ENCODE results near the gene PDCD7.
"Not testable (repeated sequence)": the region's sequence is repeated elsewhere in the genome, so short reads cannot be mapped to it uniquely, and the experiment has no call there.

Gene PDCD7

GRCh38 chr15:65074946-65075345, 58.7 kb downstream of the PDCD7 start:
- not testable (repeated sequence) for DNase-seq (ENCODE audit: low read depth, low spot score)

- DNase-seq (ENCODE audit: low read depth, low spot score): no peak
These were observed 61.0 kb downstream of the PDCD7 start for GRCh38 chr15:65072617-65073016.

- no peak for DNase-seq (ENCODE audit: low read depth, low spot score)
These were observed 61.6 kb downstream of the PDCD7 start for GRCh38 chr15:65072027-65072426.

- DNase-seq (ENCODE audit: low read depth, low spot score): no peak
These were observed 62.2 kb downstream of the PDCD7 start for GRCh38 chr15:65071381-65071811.

- no peak for DNase-seq (ENCODE audit: low read depth, low spot score)
These were observed 63.6 kb downstream of the PDCD7 start for GRCh38 chr15:65069779-65070546.

- no peak for DNase-seq (ENCODE audit: low read depth, low spot score)
These were observed 64.4 kb downstream of the PDCD7 start for GRCh38 chr15:65069179-65069578.

GRCh38 chr15:65068403-65068788, 65.2 kb downstream of the PDCD7 start:
- no peak for DNase-seq (ENCODE audit: low read depth, low spot score)

GRCh38 chr15:65067645-65068402, 65.8 kb downstream of the PDCD7 start, which contains the start of gene RASL12:
TSS of gene RASL12 (minus strand) at chr15:65067991. CDS start at chr15:65067835, 156 bp downstream.
- DNase-seq (ENCODE audit: low read depth, low spot score): no peak

Data from activated naive CD8-positive, alpha-beta T cell treated with anti-CD3 and anti-CD28 coated beads, Interleukin-2, amount 50 U/mL, for 16 hours (primary cell).